Neural progenitor cell (in vitro differentiated cells): ENCODE results near the gene TTC23L. TPM values are rescaled to one million over a fixed set of nuclear protein-coding genes. Genes with fewer than 3 reads are reported as not detected.

Experiments used
- DNase-seq: peaks from one replicate; pipeline ENCODE4 v3.0.0-alpha.2; 2016; ENCODE audit warnings: low spot score
- H2AFZ ChIP-seq: fragments of 200-600 bp; sonication (generic); replicated peaks from 2 replicates; pipeline ENCODE4 v1.6.1; 2016; ENCODE audit warnings: antibody characterized with exemption
- H3F3A ChIP-seq: fragments of 200-600 bp; sonication (generic); 2 replicates; pipeline ENCODE4 v1.6.1; 2016; ENCODE audit warnings: antibody characterized with exemption, low read depth
- H3K27ac ChIP-seq: fragments of 200-600 bp; sonication (generic); 2 replicates; pipeline ENCODE4 v1.5.1; 2016; ENCODE audit warnings: mild to moderate bottlenecking
- H3K27me3 ChIP-seq: fragments of 200-600 bp; sonication (generic); 2 replicates; pipeline ENCODE4 v1.6.1; 2016; ENCODE audit warnings: mild to moderate bottlenecking, moderate library complexity
- H3K36me3 ChIP-seq: fragments of 200-600 bp; sonication (generic); 2 replicates; pipeline ENCODE4 v1.5.1; 2016
- H3K4me1 ChIP-seq: fragments of 200-600 bp; sonication (generic); 2 replicates; pipeline ENCODE4 v1.6.1; 2016; ENCODE audit warnings: mixed run types
- H3K4me2 ChIP-seq: fragments of 200-600 bp; sonication (generic); 2 replicates; pipeline ENCODE4 v1.6.1; 2016
- H3K4me3 ChIP-seq: fragments of 200-600 bp; sonication (generic); 2 replicates; pipeline ENCODE4 v1.5.1; 2016
- H3K79me2 ChIP-seq: fragments of 200-600 bp; sonication (generic); 2 replicates; pipeline ENCODE4 v1.6.1; 2016; ENCODE audit warnings: low read depth
- H3K9ac ChIP-seq: fragments of 200-600 bp; sonication (generic); 2 replicates; pipeline ENCODE4 v1.6.1; 2016
- H3K9me3 ChIP-seq: fragments of 200-600 bp; sonication (generic); 2 replicates; pipeline ENCODE4 v1.5.1; 2016; ENCODE audit warnings: low read depth
- H4K20me1 ChIP-seq: fragments of 200-600 bp; sonication (generic); 2 replicates; pipeline ENCODE4 v1.6.1; 2016; ENCODE audit warnings: low read depth
- H3K27ac Mint-ChIP-seq: 3 replicates; pipeline ENCODE4 v1.8.0; 2021; ENCODE audit warnings: mixed read lengths
- H3K27me3 Mint-ChIP-seq: 2 replicates; pipeline ENCODE4 v1.8.0; 2022; ENCODE audit warnings: low read depth, mild to moderate bottlenecking, inconsistent platforms, moderate library complexity, mixed read lengths; ENCODE audit not compliant: insufficient read depth
- H3K36me3 Mint-ChIP-seq: 3 replicates; pipeline ENCODE4 v1.8.0; 2021; ENCODE audit warnings: mixed read lengths
- H3K4me1 Mint-ChIP-seq: 3 replicates; pipeline ENCODE4 v1.8.0; 2021; ENCODE audit warnings: mixed read lengths
- H3K4me3 Mint-ChIP-seq: 3 replicates; pipeline ENCODE4 v1.8.0; 2021; ENCODE audit warnings: mild to moderate bottlenecking, moderate library complexity, mixed read lengths
- H3K9me3 Mint-ChIP-seq: 3 replicates; pipeline ENCODE4 v1.8.0; 2020; ENCODE audit warnings: mixed read lengths
- EZH2 ChIP-seq: fragments of 200-600 bp; sonication (generic); IDR thresholded peaks from 2 replicates; pipeline ENCODE4 v1.6.1; 2017; ENCODE audit warnings: antibody characterized with exemption, mild to moderate bottlenecking, moderate library complexity
- EZH2phosphoT487 ChIP-seq: fragments of 200-600 bp; sonication (generic); IDR thresholded peaks from 2 replicates; pipeline ENCODE4 v1.6.1; 2017; ENCODE audit warnings: antibody characterized with exemption
- total RNA-seq: library from RNA; depleted of rRNA; stranded (reverse); fragments of >200 nt; gene quantifications from 2 replicates; pipeline ENCODE4 v1.2.3, GENCODE V29; 2015; ENCODE audit warnings: low replicate concordance
- TF ChIP-seq, protein P1 (sequence below): fragments of 200-600 bp; sonication (generic); IDR thresholded peaks from 2 replicates; pipeline ENCODE4 v1.5.1; 2017; ENCODE audit warnings: antibody characterized with exemption, mild to moderate bottlenecking

The TTC23L gene
- total RNA-seq, 1 donor from 2014 or later, result 1.3 TPM

- H3K79me2 ChIP-seq, result no peaks in the 10 kb centered on the region
- no peak overlapping the region for H3K27ac ChIP-seq
- peaks cover 4% of the 10 kb centered on the region for H3K27me3 Mint-ChIP-seq
- H3K4me1 Mint-ChIP-seq, result peaks cover 11% of the 10 kb centered on the region
- TF ChIP-seq, protein P1, sequence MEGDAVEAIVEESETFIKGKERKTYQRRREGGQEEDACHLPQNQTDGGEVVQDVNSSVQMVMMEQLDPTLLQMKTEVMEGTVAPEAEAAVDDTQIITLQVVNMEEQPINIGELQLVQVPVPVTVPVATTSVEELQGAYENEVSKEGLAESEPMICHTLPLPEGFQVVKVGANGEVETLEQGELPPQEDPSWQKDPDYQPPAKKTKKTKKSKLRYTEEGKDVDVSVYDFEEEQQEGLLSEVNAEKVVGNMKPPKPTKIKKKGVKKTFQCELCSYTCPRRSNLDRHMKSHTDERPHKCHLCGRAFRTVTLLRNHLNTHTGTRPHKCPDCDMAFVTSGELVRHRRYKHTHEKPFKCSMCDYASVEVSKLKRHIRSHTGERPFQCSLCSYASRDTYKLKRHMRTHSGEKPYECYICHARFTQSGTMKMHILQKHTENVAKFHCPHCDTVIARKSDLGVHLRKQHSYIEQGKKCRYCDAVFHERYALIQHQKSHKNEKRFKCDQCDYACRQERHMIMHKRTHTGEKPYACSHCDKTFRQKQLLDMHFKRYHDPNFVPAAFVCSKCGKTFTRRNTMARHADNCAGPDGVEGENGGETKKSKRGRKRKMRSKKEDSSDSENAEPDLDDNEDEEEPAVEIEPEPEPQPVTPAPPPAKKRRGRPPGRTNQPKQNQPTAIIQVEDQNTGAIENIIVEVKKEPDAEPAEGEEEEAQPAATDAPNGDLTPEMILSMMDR, result no peak
- no peak for TF ChIP-seq EZH2phosphoT487
- TF ChIP-seq EZH2, result no peak
- H3K36me3 Mint-ChIP-seq, result peaks cover 21% of the 10 kb centered on the region
- no peak overlapping the region for H3K4me2 ChIP-seq
- peaks cover 18% of the 10 kb centered on the region for H3F3A ChIP-seq
- H3K9me3 Mint-ChIP-seq, result peaks cover 2% of the 10 kb centered on the region
- no peaks in the 10 kb centered on the region for H3K36me3 ChIP-seq
- H3K27ac Mint-ChIP-seq, result no peak overlapping the region
- DNase-seq, result no peak
- no peak overlapping the region for H3K4me3 ChIP-seq
- H3K27me3 ChIP-seq, result no peaks in the 10 kb centered on the region
- no peak overlapping the region for H2AFZ ChIP-seq
- H3K4me3 Mint-ChIP-seq, result no peak overlapping the region
- H3K9me3 ChIP-seq, result no peaks in the 10 kb centered on the region
- peaks cover under 1% of the 10 kb centered on the region for H3K4me1 ChIP-seq
- H4K20me1 ChIP-seq, result no peaks in the 10 kb centered on the region
- H3K9ac ChIP-seq, result no peak overlapping the region
These were observed 4.5 kb downstream of the TTC23L start for GRCh38 chr5:34843497-34843896.

DNA sequence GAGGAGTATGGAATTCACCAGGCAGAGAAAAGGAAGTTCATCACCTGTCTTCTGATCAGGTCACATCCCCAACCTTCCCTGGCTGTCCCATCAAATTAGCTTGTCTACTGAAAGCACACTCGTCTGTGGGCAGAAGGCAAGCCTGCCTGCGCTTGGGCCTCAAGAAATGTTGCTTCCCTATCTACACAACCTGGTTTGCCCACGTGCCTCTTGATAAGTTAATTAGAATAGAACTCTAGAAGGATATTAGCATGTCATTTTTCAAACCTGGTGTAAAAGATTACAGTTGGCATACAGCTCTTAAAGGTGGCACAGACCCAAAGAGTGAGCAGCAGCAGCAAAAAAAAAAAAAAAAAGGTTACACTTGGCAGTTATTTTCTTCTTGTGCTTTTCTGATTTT is 5.1 kb downstream of the TTC23L start:
- H3K4me1 ChIP-seq, result no peaks in the 10 kb centered on the region
- no peak overlapping the region for H2AFZ ChIP-seq
- Mint-ChIP-seq H3K4me3 (no peak overlapping the region), H3K9me3 (peaks cover 3% of the 10 kb centered on the region), H3K36me3 (peaks cover 23% of the 10 kb centered on the region), H3K27ac (no peak overlapping the region), H3K27me3 (peaks cover 2% of the 10 kb centered on the region), H3K4me1 (peaks cover 8% of the 10 kb centered on the region)
- no peaks in the 10 kb centered on the region for H3K9me3 ChIP-seq
- no peaks in the 10 kb centered on the region for H3K79me2 ChIP-seq
- no peak for TF ChIP-seq EZH2phosphoT487
- TF ChIP-seq, protein P1, result no peak
- TF ChIP-seq EZH2, result no peak
- H3K36me3 ChIP-seq, result no peaks in the 10 kb centered on the region
- DNase-seq, result no peak
- H4K20me1 ChIP-seq, result no peaks in the 10 kb centered on the region
- no peak overlapping the region for H3K27ac ChIP-seq
- H3K9ac ChIP-seq, result no peak overlapping the region
- peaks cover 11% of the 10 kb centered on the region for H3F3A ChIP-seq
- H3K4me3 ChIP-seq, result no peak overlapping the region
- H3K4me2 ChIP-seq, result no peak overlapping the region
- no peaks in the 10 kb centered on the region for H3K27me3 ChIP-seq

DNA sequence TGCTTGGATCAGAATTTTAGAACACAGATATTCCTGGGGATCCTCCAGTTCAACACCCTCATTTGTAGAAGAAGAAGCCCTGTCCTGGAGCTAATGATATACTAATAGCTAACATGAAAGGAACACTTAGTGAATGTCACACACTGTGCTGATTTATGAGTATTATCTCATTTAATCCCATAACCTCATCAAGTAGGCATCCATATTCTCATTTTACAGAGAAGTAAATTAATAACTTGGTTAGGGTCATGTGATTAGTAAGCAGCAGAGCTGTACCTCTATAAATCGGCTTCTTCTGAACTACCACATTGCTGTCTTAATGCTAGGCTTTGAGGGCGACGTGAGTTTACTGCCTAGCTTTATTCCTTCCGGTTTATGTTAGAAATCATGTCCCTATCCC is 6.0 kb downstream of the TTC23L start:
- Mint-ChIP-seq H3K9me3 (peaks cover 3% of the 10 kb centered on the region), H3K27ac (no peak overlapping the region), H3K4me1 (peaks cover 2% of the 10 kb centered on the region), H3K27me3 (peaks cover 2% of the 10 kb centered on the region), H3K4me3 (no peak overlapping the region), H3K36me3 (peaks cover 29% of the 10 kb centered on the region)
- Histone ChIP-seq H3K4me3 (no peak overlapping the region), H3K79me2 (no peaks in the 10 kb centered on the region), H3K9ac (no peak overlapping the region), H3K9me3 (no peaks in the 10 kb centered on the region), H3K36me3 (no peaks in the 10 kb centered on the region), H3K4me2 (no peak overlapping the region), H4K20me1 (no peaks in the 10 kb centered on the region), H3K4me1 (no peaks in the 10 kb centered on the region), H2AFZ (no peak overlapping the region), H3K27me3 (no peaks in the 10 kb centered on the region), H3K27ac (no peak overlapping the region), H3F3A (peaks cover 3% of the 10 kb centered on the region)
- TF ChIP-seq, protein P1, result no peak
- TF ChIP-seq EZH2phosphoT487 (no peak), EZH2 (no peak)
- DNase-seq, result no peak

GRCh38 chr5:34847056-34847455 is 8.1 kb downstream of the TTC23L start:
- Histone ChIP-seq H3K9ac (no peak overlapping the region), H3K4me1 (no peaks in the 10 kb centered on the region), H3K4me2 (no peak overlapping the region), H3K4me3 (no peak overlapping the region), H3K9me3 (no peaks in the 10 kb centered on the region), H3F3A (no peaks in the 10 kb centered on the region), H3K79me2 (no peaks in the 10 kb centered on the region), H3K27me3 (no peaks in the 10 kb centered on the region), H3K27ac (no peak overlapping the region), H3K36me3 (no peaks in the 10 kb centered on the region), H2AFZ (no peak overlapping the region), H4K20me1 (no peaks in the 10 kb centered on the region)
- Mint-ChIP-seq H3K36me3 (peaks cover 36% of the 10 kb centered on the region), H3K27ac (no peak overlapping the region), H3K4me1 (no peaks in the 10 kb centered on the region), H3K9me3 (peaks cover 3% of the 10 kb centered on the region), H3K27me3 (no peaks in the 10 kb centered on the region), H3K4me3 (no peak overlapping the region)
- TF ChIP-seq, protein P1, result no peak
- TF ChIP-seq EZH2phosphoT487, result no peak
- TF ChIP-seq EZH2, result no peak
- no peak for DNase-seq
